Uterus (tissue), 4 donors: ENCODE data around the gene PPP1R2. TPM values are rescaled to one million over a fixed set of nuclear protein-coding genes. Genes with fewer than 3 reads are reported as not detected.

ENCODE experiments used
- DNase-seq, 2 donors: peaks; one replicate each; pipeline ENCODE4 v3.0.0-alpha.2; 2019 to 2020
- H3K27ac ChIP-seq, 2 donors: fragments of 200-600 bp; sonication (generic); 1 replicate in 1 of 2; 2 replicates in 1 of 2; pipeline ENCODE4 v1.5.1; 2016 to 2018
- H3K27me3 ChIP-seq, 2 donors: fragments of 200-600 bp; sonication (generic); one replicate each; pipeline ENCODE4 v1.5.1; 2018 to 2019; ENCODE audit warnings: control low read depth in 1 of 2
- H3K36me3 ChIP-seq, 2 donors: fragments of 200-600 bp; sonication (generic); one replicate each; pipeline ENCODE4 v1.5.1; 2019; ENCODE audit warnings: control low read depth in 1 of 2
- H3K4me1 ChIP-seq, 2 donors: fragments of 200-600 bp; sonication (generic); one replicate each; pipeline ENCODE4 v1.5.1; 2018 to 2019; ENCODE audit warnings: control low read depth in 1 of 2
- H3K4me3 ChIP-seq, 2 donors: fragments of 200-600 bp; sonication (generic); 1 replicate in 1 of 2; 2 replicates in 1 of 2; pipeline ENCODE4 v1.5.1; 2018 to 2019; ENCODE audit warnings: mild to moderate bottlenecking in 1 of 2
- H3K9me3 ChIP-seq, 2 donors: fragments of 200-600 bp; sonication (generic); one replicate each; pipeline ENCODE4 v1.5.1; 2019; ENCODE audit warnings: control low read depth in 1 of 2
- CTCF ChIP-seq, 4 experiments: fragments of 200-600 bp in 2 of 4; fragments of 450-650 bp in 2 of 4; sonication (generic) in 2 of 4; IDR thresholded peaks; one replicate each; pipeline ENCODE4 v1.5.1; 2016 to 2019; ENCODE audit warnings: antibody characterized with exemption in 4 of 4, mild to moderate bottlenecking in 2 of 4, moderate library complexity in 1 of 4
- POLR2A ChIP-seq, 2 donors: fragments of 450-650 bp; IDR thresholded peaks; one replicate each; pipeline ENCODE4 v1.6.1; 2016; ENCODE audit warnings: antibody characterized with exemption in 2 of 2, mild to moderate bottlenecking in 1 of 2, moderate library complexity in 1 of 2
- intact Hi-C: fragments of 100-400 bp; cut with DNase I; formaldehyde crosslinking; loops from one replicate; pipeline ENCODE4 v1.15.1; 2023; ENCODE audit warnings: low total_unique reads
- total RNA-seq, 4 donors: library from RNA; depleted of rRNA in 3 of 4; stranded (reverse); fragments of >200 nt in 3 of 4; gene quantifications; one replicate each; pipeline versions ENCODE4 v1.1.0 to v1.2.4, GENCODE V29; 2014 to 2023
- donor health status: DM: yes; HTN: yes; CAD: no.

The PPP1R2 gene
- total RNA-seq, 4 donors from 2014 or later, result 48.2 to 248 (median 106) TPM

- intact Hi-C loops, result no loop called here
- no peak overlapping the region for H3K4me3 ChIP-seq
These were observed 2.6 kb downstream of the PPP1R2 start for GRCh38 chr3:195540511-195540910.

DNA sequence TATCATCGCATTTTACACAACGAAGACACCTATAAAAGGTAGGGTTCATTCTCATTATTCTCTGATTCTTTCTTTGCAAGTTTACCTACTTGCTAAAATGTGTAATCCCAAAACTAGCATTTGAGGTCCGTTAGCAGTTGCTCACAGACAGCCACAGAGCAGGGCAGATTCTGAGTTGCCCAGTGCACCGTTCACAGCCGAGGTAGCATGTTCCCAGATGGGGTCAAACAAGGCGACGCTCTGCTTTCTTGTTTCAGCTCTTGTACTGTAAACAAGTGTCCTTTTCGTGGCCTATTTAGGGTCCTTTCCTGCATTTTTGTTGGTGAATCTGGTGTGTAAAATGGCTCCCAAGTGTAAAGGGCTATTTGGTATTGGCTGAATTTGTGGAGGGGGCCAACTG, 3.1 kb downstream of the PPP1R2 start:
- TF ChIP-seq POLR2A (IDR thresholded peaks at IDR 0.05) (no peak), CTCF (IDR thresholded peaks at IDR 0.05) (no peak)
- H3K4me3 ChIP-seq, result no peak overlapping the region
- no peak for DNase-seq
- H3K27ac ChIP-seq, result no peak overlapping the region
- no peaks in the 10 kb centered on the region for H3K27me3 ChIP-seq
- no peaks in the 10 kb centered on the region for H3K36me3 ChIP-seq
- H3K4me1 ChIP-seq, result peaks cover 6 to 10% of the 10 kb centered on the region in 2 donors
- intact Hi-C loops, result no loop called here
- no peaks in the 10 kb centered on the region for H3K9me3 ChIP-seq

More at GRCh38 chr3:195540511-195540910, 2.6 kb downstream of the PPP1R2 start:
- H3K36me3 ChIP-seq, result no peaks in the 10 kb centered on the region
- peaks cover 6 to 10% of the 10 kb centered on the region in 2 donors for H3K4me1 ChIP-seq
- H3K27ac ChIP-seq, result no peak overlapping the region
- H3K9me3 ChIP-seq, result no peaks in the 10 kb centered on the region
- TF ChIP-seq CTCF (IDR thresholded peaks at IDR 0.05) (no peak), POLR2A (IDR thresholded peaks at IDR 0.05) (no peak)
- H3K27me3 ChIP-seq, result no peaks in the 10 kb centered on the region
- no peak for DNase-seq

- H3K4me1 ChIP-seq, result peaks cover 6 to 10% of the 10 kb centered on the region in 2 donors
- H3K27me3 ChIP-seq, result no peaks in the 10 kb centered on the region
- no peaks in the 10 kb centered on the region for H3K36me3 ChIP-seq
- no peak overlapping the region for H3K27ac ChIP-seq
- no peak for DNase-seq
- intact Hi-C loops, result no loop called here
- no peak overlapping the region for H3K4me3 ChIP-seq
- TF ChIP-seq CTCF (IDR thresholded peaks at IDR 0.05), result no peak
- no peak for TF ChIP-seq POLR2A (IDR thresholded peaks at IDR 0.05)
- H3K9me3 ChIP-seq, result no peaks in the 10 kb centered on the region
These were observed 3.6 kb downstream of the PPP1R2 start for GRCh38 chr3:195539479-195539878.

GRCh38 chr3:195537995-195538394, 5.1 kb downstream of the PPP1R2 start:
- TF ChIP-seq CTCF (IDR thresholded peaks at IDR 0.05) (no peak), POLR2A (IDR thresholded peaks at IDR 0.05) (no peak)
- Histone ChIP-seq H3K36me3 (no peaks in the 10 kb centered on the region), H3K27me3 (no peaks in the 10 kb centered on the region), H3K9me3 (no peaks in the 10 kb centered on the region), H3K4me3 (no peak overlapping the region), H3K27ac (no peak overlapping the region), H3K4me1 (peaks cover 5 to 6% of the 10 kb centered on the region in 2 donors)
- intact Hi-C loops, result no loop called here
- no peak for DNase-seq

DNA sequence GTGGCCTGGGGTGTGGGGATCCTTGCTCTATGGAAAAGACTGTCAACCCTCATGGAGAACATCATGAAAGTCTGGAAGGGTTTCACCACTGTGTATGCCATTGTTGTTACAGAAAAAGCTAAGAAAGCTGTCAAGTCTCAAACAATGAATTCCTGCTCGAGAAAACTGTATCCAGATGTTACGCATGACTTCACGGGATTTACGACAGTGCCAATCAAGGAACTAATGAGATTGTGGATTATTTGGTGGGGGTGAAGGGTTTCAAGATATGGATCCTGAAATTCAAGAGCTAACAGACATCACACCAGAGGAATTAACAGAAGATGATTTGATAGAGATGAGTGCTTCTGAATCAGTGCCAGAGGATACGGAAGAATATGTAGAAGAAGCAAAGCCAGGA, 7.8 kb downstream of the PPP1R2 start:
- Histone ChIP-seq H3K27me3 (no peaks in the 10 kb centered on the region), H3K36me3 (no peaks in the 10 kb centered on the region), H3K27ac (no peak overlapping the region), H3K9me3 (no peaks in the 10 kb centered on the region), H3K4me1 (peaks cover 0 to under 1% of the 10 kb centered on the region in 2 donors), H3K4me3 (no peak overlapping the region)
- no peak for DNase-seq
- TF ChIP-seq CTCF (IDR thresholded peaks at IDR 0.05) (no peak), POLR2A (IDR thresholded peaks at IDR 0.05) (no peak)
- intact Hi-C loops, result no loop called here
